Neural crest cell (in vitro differentiated cells): ENCODE measurements around the gene EXOC6. TPM values are rescaled to one million over a fixed set of nuclear protein-coding genes. Genes with fewer than 3 reads are reported as not detected.
A peak's percentile ranks its signal among the peaks of the same experiment; 100 is the strongest.

Source experiments
- DNase-seq: peaks from one replicate; pipeline ENCODE4 v3.0.0; 2021; ENCODE audit warnings: low read depth, mixed read lengths, low spot score
- H3K27ac Mint-ChIP-seq: one replicate; pipeline ENCODE4 v1.8.0; 2021; ENCODE audit warnings: mild to moderate bottlenecking, mixed read lengths; ENCODE audit not compliant: unreplicated experiment
- H3K27me3 Mint-ChIP-seq: 2 replicates; pipeline ENCODE4 v1.8.0; 2021; ENCODE audit warnings: low read depth, mild to moderate bottlenecking, mixed read lengths
- H3K36me3 Mint-ChIP-seq: 2 replicates; pipeline ENCODE4 v1.8.0; 2021; ENCODE audit warnings: low read depth, mild to moderate bottlenecking, mixed read lengths
- H3K4me1 Mint-ChIP-seq: 2 replicates; pipeline ENCODE4 v1.8.0; 2021; ENCODE audit warnings: mixed read lengths
- H3K4me3 Mint-ChIP-seq: one replicate; pipeline ENCODE4 v1.8.0; 2021; ENCODE audit warnings: mild to moderate bottlenecking, mixed read lengths
- H3K9me3 Mint-ChIP-seq: 2 replicates; pipeline ENCODE4 v1.8.0; 2021; ENCODE audit warnings: mixed read lengths
- CTCF ChIP-seq: fragments of 200-600 bp; sonication (generic); conservative IDR thresholded peaks from 2 replicates; pipeline ENCODE4 v1.5.0; 2021; ENCODE audit warnings: antibody characterized with exemption, mild to moderate bottlenecking
- total RNA-seq: library from RNA; stranded (reverse); gene quantifications from 2 replicates; pipeline ENCODE4 v1.2.1, GENCODE V29; 2021

The EXOC6 gene
- total RNA-seq, 1 donor from 2014 or later: 17.2 TPM

- peaks cover 7% of the 10 kb centered on the region for H3K4me1 Mint-ChIP-seq
- no peaks in the 10 kb centered on the region for H3K27me3 Mint-ChIP-seq
- no peaks in the 10 kb centered on the region for H3K36me3 Mint-ChIP-seq
- H3K9me3 Mint-ChIP-seq: peaks cover 3% of the 10 kb centered on the region
- TF ChIP-seq CTCF: no peak
- H3K27ac Mint-ChIP-seq: no peak overlapping the region
- no peak overlapping the region for H3K4me3 Mint-ChIP-seq
- no peak for DNase-seq
Observed at GRCh38 chr10:92829042-92829785, 19.1 kb upstream of the EXOC6 start.

GRCh38 chr10:92829786-92830377, 18.4 kb upstream of the EXOC6 start:
- peaks cover 3% of the 10 kb centered on the region for H3K9me3 Mint-ChIP-seq
- no peak overlapping the region for H3K4me3 Mint-ChIP-seq
- TF ChIP-seq CTCF: no peak
- no peak overlapping the region for H3K27ac Mint-ChIP-seq
- no peaks in the 10 kb centered on the region for H3K36me3 Mint-ChIP-seq
- no peak for DNase-seq
- no peaks in the 10 kb centered on the region for H3K27me3 Mint-ChIP-seq
- peaks cover 7% of the 10 kb centered on the region for H3K4me1 Mint-ChIP-seq

- no peaks in the 10 kb centered on the region for H3K36me3 Mint-ChIP-seq
- H3K4me3 Mint-ChIP-seq: no peak overlapping the region
- no peak for TF ChIP-seq CTCF
- peaks cover 7% of the 10 kb centered on the region for H3K4me1 Mint-ChIP-seq
- no peaks in the 10 kb centered on the region for H3K27me3 Mint-ChIP-seq
- H3K27ac Mint-ChIP-seq: peak overlapping the region; percentile 28
- no peak for DNase-seq
- H3K9me3 Mint-ChIP-seq: peaks cover 3% of the 10 kb centered on the region
Observed at GRCh38 chr10:92830478-92831389, 17.6 kb upstream of the EXOC6 start.

GRCh38 chr10:92832121-92832520, 16.2 kb upstream of the EXOC6 start:
- no peak overlapping the region for H3K4me3 Mint-ChIP-seq
- peaks cover 3% of the 10 kb centered on the region for H3K9me3 Mint-ChIP-seq
- H3K4me1 Mint-ChIP-seq: peaks cover 7% of the 10 kb centered on the region
- H3K27me3 Mint-ChIP-seq: no peaks in the 10 kb centered on the region
- no peaks in the 10 kb centered on the region for H3K36me3 Mint-ChIP-seq
- no peak overlapping the region for H3K27ac Mint-ChIP-seq
- DNase-seq: no peak
- TF ChIP-seq CTCF: no peak

GRCh38 chr10:92832998-92833650, 15.2 kb upstream of the EXOC6 start:
- H3K4me1 Mint-ChIP-seq: peaks cover 7% of the 10 kb centered on the region
- H3K27ac Mint-ChIP-seq: peak overlapping the region; percentile 58
- H3K9me3 Mint-ChIP-seq: peaks cover 3% of the 10 kb centered on the region
- no peak for TF ChIP-seq CTCF
- H3K36me3 Mint-ChIP-seq: no peaks in the 10 kb centered on the region
- no peak overlapping the region for H3K4me3 Mint-ChIP-seq
- H3K27me3 Mint-ChIP-seq: no peaks in the 10 kb centered on the region
- no peak for DNase-seq
